Peyer's patch (tissue), 4 donors: Measurements from ENCODE around the gene PROSER3.

Experiments used
- CTCF ChIP-seq, 6 experiments: fragments of 450-650 bp in 4 of 6; fragments of 200-600 bp in 2 of 6; sonication (generic) in 1 of 6; IDR thresholded peaks; one replicate each; pipeline ENCODE4 v1.5.1; 2017 to 2019; ENCODE audit warnings: antibody characterized with exemption in 6 of 6, mild to moderate bottlenecking in 3 of 6, moderate library complexity in 1 of 6
- POLR2A ChIP-seq, 2 donors: fragments of 450-650 bp; IDR thresholded peaks; one replicate each; pipeline ENCODE4 v1.5.1; 2017; ENCODE audit warnings: antibody characterized with exemption in 2 of 2, mild to moderate bottlenecking in 2 of 2, moderate library complexity in 2 of 2

- TF ChIP-seq CTCF (IDR thresholded peaks at IDR 0.05) (no peak), POLR2A (IDR thresholded peaks at IDR 0.05) (no peak)
Observed at GRCh38 chr19:35787227-35787799, 29.3 kb downstream of the PROSER3 start.
